Testis (tissue), 2 donors: ENCODE results near the gene DYRK3.

Experiments used
- CTCF ChIP-seq, 3 experiments: fragments of 450-650 bp in 2 of 3; fragments of 200-600 bp in 1 of 3; sonication (generic) in 1 of 3; IDR thresholded peaks; one replicate each; pipeline ENCODE4 v1.5.1; 2016 to 2019; ENCODE audit warnings: antibody characterized with exemption in 3 of 3, mild to moderate bottlenecking in 2 of 3, moderate library complexity in 1 of 3
- POLR2A ChIP-seq: fragments of 450-650 bp; IDR thresholded peaks from one replicate; pipeline ENCODE4 v1.6.1; 2017; ENCODE audit warnings: antibody characterized with exemption, mild to moderate bottlenecking, moderate library complexity

DNA sequence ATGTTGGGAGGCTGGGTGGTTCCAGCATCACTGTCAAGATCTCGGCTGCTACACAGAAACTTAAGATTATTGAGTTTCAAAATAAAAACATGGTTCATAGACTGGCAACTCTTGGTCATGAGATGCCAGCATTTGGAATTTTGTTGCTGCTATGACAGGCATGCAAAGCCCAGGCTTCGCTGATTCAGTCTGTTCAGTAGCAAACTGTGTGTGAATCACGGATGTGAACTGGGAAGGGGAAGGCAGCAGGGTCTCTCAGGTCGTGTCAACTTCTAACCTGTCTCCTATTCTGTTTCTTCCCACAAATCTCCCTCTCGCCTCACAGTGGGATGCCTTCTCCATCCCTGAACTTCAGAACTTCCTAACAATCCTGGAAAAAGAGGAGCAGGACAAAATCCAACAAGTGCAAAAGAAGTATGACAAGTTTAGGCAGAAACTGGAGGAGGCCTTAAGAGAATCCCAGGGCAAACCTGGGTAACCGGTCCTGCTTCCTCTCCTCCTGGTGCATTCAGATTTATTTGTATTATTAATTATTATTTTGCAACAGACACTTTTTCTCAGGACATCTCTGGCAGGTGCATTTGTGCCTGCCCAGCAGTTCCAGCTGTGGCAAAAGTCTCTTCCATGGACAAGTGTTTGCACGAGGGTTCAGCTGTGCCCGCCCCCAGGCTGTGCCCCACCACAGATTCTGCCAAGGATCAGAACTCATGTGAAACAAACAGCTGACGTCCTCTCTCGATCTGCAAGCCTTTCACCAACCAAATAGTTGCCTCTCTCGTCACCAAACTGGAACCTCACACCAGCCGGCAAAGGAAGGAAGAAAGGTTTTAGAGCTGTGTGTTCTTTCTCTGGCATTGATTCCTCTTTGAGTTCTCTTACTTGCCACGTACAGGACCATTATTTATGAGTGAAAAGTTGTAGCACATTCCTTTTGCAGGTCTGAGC is 48.6 kb upstream of the DYRK3 start:
- TF ChIP-seq CTCF (IDR thresholded peaks at IDR 0.05) (no peak), POLR2A (no peak)
